CD4-positive, alpha-beta T cell treated with Interleukin-2 at 100 ng/mL for 4 hours (primary cell): ENCODE results near the gene RPRD1B.
"Not testable (repeated sequence)": the region's sequence is repeated elsewhere in the genome, so short reads cannot be mapped to it uniquely, and the experiment has no call there.

Experiments used
- DNase-seq: peaks from one replicate; pipeline ENCODE4 v3.0.0-alpha.2; 2020; ENCODE audit warnings: low spot score

RPRD1B gene

DNA sequence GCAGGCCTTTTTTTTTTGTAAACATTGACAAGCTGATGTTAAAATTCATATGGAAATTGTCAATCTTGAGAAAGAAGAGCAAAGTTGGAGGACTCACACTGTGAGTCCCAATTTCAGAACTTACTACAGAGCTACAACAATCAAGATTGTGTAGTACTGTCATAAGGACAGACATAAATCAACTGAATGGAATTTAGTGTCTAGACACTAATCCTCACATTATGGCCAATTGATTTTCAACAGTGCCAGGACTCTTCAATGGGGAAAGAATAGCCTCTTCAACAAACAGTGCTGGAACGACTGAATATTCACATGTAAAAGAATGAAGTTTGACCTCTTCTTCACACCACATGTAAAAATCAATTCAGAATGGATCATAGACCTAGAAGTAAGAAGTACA, 70.7 kb downstream of the RPRD1B start:
- DNase-seq: no peak

DNA sequence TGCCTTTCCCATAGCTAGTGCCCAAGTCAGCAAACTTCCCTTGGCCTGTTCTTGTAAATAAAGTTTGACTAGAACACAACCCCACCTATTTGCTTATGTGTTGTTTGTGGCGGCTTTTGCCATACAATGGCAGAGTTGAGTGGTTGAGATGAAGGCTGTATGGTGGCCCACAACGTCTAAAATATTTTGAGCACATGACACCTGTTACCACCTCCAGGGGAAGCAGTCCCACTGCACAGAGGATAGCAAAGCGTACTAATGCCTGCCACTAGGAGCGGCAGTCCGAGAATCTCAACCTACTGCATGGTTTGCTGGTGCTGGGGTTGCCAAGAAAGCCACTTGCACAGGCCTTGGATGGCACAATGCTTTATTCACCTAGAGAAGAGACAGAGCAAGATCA, 72.9 kb downstream of the RPRD1B start:
- no peak for DNase-seq

DNA sequence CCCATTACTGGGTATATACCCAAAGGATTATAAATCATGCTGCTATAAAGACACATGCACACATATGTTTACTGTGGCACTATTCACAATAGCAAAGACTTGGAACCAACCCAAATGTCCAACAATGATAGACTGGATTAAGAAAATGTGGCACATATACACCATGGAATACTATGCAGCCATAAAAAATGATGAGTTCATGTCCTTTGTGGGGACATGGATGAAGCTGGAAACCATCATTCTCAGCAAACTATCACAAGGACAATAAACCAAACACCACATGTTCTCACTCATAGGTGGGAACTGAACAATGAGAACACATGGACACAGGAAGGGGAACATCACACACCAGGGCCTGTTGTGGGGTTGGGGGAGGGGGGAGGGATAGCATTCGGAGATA, 73.8 kb downstream of the RPRD1B start:
- DNase-seq: not testable (repeated sequence)

GRCh38 chr20:38107916-38108315, 74.4 kb downstream of the RPRD1B start:
- DNase-seq: not testable (repeated sequence)

GRCh38 chr20:38108438-38108985, 75.0 kb downstream of the RPRD1B start:
- no peak for DNase-seq

DNA sequence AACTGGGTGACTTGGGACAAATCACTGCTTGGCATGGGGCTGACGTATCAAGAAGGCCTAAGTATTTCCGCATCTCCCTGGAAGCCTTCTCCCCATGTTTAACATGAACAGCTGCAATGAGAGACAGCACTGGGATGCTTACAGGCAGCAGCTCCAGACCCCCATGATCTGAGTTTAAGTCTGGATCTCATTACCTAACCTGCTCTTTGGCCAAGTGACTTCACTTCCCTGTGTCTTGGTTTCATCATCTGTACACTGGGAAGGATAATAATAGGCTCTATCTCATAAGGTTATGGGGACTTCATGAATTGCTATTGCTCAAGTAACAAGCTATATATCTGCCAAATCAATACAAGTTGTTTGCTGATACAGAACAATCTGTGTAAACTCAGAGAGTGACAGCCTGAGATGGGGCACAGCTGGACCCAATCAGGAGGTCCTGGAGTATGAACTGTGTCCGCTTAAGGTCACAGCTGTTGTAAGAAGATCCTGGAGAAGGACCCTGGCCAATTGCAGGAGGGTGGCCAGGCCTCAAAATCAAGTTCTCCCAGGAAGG, 75.5 kb downstream of the RPRD1B start:
- DNase-seq: no peak

DNA sequence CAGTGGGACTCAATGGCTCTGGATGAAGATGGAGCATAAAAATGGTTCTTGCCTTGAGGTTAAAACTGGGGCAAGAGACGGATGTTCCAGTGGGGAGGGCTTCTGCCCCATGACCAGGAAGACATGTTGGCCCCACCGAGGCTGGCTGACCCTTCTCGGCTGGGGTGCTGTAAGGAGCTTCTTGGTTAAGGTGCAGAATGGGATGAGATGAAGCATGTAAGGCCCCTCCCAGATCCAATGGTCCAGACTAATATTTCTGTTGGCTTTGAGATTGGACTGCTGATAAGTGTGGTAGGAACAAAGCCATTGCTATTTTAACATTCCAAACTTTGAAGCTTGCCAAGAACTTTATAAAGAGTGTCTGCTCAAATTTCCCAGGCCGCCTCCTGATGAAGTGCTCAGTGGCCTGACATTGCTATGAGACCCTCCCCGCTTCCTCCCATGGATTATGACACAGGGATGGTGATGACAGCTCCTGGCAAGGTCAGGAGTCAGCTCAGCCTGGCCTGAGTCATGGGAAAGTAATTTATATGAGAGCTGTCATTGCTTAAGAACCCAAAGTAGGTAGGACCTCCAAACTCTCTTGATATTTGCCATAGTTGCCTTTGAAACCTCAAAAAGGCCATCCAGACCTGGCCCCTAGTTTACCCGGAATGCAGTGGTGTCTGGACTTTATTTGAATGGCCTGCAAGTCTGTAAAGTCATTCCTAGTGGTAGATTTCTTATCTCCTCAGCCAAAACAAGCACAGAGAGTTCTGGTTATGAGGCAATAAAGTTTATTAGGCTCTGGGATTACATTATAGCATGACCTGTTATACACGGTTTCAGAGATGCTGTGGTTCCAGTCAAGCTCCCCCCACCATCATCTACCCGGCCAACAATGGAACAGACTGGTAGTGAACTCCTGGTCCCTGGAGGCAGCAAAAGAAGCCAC, 76.3 kb downstream of the RPRD1B start:
- DNase-seq: no peak

DNA sequence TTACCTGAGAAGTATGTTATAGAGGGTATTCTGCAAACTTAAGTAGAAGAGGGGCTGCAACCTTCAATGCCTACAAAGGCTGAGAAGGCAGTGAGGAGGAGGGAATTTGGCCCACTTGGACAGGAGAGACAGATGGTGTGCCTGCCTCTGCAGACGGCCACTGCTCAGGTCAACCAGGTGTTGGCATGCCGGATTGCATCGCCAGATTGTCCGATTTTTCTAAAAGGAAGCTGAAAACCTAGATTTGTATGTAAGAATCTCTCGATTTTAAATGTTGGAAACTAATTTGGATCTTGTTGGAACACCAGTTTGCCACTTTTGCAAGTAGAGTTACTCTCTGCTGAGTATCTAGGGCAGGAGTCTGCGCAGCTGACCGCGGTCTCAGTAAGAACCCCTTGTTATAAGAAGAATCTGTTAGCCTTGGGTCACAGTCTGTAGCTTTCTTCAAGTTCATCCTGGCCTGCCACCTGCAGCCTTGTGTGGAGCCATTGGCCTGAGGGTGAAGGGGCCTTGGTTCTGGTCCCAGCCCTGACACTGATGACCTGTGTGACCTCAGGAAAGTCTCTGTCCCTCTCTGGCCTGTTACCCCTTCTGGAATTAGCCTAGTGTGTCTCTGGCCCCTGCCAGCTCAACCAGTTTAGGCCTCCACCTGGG, 77.1 kb downstream of the RPRD1B start:
- no peak for DNase-seq

DNA sequence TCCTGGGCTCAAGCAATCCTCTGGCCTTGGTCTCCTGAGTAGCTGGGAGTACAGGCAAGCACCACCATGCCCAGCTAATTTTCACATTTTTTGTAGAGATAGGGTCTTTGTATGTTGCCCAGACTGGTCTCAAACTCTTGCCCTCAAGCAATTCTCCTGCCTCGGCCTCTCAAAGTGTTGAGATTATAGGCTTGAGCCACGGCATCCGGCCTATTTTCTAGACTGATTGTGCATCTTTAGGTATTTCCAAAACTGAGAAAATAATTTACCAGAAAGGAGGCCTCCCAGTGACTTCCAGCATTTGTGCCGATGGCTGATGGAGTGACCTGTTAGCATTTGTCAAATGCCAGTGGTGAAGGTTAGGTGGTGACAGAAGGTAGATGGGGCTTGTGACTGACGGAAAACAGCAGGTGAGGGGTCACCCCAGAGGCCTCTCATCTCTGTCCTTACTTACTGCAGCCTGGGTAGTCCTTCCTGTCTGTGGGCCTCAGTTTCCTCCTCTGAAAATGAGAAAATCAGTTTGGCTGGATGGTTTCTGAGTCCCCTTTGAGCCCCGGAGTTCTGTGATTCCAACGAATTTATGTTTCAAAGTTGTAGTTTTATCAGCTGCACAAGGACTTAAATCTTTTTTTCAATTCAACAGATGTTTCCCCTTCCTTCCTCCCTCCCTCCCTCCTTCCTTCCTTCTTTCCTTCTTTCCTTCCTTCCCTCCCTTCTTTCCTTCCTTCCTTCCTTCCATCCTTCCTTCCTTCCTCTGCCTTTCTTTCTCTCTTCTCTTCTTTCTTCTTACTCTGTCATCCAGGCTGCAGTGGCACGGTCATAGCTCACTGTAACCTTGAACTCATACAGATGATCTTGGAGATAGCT, 78.1 kb downstream of the RPRD1B start:
- DNase-seq: no peak

- no peak for DNase-seq
Observed at GRCh38 chr20:38112261-38112929, 78.8 kb downstream of the RPRD1B start.

GRCh38 chr20:38112930-38113294, 79.4 kb downstream of the RPRD1B start:
- no peak for DNase-seq

- DNase-seq: no peak
Observed at GRCh38 chr20:38113401-38114325, 80.1 kb downstream of the RPRD1B start.

DNA sequence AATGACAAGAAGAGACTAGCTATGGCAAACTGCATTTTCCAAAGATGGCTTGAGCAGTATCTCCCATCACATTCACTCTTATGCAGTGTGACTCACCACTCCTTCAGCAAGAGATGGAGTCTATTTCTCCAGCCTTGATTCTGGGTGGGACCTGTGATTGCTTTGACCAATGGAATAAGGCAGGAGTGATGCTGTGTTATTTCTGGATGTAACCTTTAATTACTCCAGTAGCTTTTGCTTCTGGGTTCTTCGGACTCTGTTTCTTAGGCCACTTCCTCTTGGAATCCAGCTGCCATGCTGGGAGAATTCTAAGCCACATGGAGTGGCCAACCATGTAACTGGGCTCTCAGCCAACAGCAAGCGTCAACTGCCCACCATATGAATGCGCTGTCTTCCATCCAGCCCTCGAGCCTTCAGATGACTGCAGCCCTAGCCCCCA, 80.8 kb downstream of the RPRD1B start:
- no peak for DNase-seq

- DNase-seq: no peak
Observed at GRCh38 chr20:38115205-38115604, 81.7 kb downstream of the RPRD1B start.

DNA sequence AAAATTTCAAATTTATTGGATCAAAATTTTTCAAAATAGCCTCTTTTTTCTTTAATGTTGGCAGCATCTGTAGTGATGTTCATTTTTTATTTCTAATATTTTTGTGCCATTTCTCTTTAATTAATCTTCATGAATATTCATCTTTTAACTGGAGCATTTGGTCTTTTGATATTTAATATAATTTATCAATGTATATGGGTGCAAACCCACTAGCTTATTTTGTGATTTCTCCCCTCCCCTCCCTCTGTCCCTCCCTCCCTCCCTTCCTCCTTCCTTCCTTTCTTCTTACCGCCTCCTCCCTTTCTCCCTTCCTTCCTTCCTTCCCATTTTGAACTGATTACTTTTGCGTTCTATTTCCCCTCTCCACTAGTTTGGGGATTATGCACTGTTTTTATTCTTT, 82.3 kb downstream of the RPRD1B start:
- no peak for DNase-seq

DNA sequence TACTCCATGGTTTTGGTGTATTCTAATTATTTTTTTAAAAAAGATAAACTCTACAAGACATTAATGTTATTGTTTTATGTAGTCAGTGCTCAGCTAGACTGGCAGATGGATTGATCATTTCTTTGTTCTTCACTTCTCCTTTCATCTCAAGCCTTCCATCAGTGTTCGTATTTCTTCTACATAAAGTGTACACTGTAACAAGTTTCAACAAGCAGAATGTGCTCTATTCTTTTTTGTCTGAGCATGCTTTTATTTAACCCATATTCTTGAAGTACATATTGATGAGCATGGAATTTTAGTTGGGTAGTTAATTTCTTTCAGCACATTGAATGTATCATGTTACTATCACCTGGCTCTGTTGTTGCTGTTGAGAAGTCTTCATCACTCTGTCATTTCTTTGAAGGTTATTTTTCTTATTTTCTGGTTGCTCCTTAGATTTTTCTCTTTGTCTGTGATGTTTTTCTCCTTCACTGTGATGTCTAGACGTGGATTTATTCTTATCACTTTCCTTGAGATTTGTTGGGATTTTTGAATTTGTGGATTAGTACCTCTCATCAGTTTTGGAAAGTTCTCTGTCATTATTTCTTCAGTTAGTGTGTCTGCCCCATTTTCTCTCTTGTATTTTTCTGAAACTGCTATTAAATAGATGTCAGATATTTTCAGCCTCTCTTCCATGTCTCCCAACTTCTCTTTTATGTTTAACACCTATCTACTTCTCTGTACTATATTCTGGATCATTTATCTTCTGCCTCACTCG, 83.0 kb downstream of the RPRD1B start:
- no peak for DNase-seq

DNA sequence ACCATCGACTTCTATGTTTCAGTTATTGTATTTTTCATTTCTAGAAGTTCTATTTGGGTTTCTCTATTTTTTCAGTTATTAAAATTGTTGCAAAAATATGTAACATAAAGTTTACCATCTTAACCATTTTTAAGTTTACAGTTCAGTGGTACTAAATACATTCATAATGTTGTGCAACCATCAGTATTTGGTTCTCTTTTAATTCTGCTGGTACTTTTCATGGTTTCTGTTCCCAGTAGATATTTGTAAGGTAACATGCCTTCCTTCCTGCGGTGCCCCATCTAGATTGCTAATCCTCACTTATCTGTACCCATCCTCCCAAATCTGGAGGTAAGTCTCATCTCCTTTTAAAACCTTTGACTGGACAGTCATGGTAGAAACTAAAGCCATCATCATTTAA, 83.7 kb downstream of the RPRD1B start:
- DNase-seq: no peak

DNA sequence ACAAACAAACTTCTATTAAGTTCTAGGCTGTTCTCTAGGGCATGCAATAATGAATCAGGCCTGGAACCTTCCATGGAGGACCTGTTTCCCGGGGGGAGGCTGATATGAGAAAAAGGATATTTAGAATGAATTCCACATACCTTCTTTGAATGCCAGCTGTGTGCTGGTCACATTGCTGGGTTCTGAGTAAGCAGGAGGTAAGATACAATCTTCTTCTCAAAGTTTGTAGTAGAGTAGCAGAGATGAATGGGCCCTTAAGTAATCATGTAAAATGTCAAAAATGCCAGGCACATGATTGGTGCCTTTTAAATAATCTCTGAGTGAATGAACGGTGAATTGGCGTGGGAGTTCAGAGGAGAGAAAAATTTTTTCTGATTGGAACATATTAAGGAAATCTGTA, 84.1 kb downstream of the RPRD1B start:
- no peak for DNase-seq

DNA sequence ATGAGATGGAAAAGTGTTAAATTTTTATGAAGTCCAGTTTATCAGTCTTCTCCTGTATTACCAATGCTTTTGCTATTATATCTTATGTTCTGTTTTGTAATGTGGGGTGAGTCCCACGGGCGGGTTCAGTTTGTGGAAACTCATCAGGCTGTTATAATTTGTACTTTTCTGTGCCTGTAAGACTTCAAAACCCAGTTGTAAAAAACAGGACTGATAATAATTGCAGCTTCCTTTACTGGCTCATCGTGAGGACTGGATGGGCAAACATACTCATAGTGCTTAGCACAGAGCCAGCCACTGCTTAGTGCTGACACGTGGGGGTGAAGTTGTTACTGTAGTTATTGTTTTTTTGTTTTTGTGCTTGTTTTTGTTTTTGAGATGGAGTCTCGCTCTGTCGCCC, 85.9 kb downstream of the RPRD1B start:
- no peak for DNase-seq

DNA sequence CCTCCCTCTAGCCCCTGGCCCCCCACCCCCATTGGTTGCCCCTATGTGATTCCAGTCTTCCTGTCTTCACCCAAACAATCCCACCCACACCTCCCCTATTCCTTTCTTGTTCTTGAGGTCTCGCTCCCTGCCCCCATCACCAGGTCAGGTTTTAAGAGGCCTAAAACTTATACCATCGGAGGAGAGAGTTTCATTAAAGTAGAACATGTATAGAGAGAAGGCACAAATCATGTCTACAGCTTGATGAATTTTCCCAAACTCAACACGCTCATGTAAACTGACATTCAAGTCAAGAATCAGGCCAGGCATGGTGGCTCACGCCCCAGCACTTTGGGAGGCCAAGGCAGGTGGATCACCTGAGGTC, 87.1 kb downstream of the RPRD1B start:
- no peak for DNase-seq
